Vagina (tissue), 2 donors: ENCODE results near the gene MIEF1. TPM values are rescaled to one million over a fixed set of nuclear protein-coding genes. Genes with fewer than 3 reads are reported as not detected.

Source experiments
- DNase-seq, 2 donors: peaks; one replicate each; pipeline ENCODE4 v3.0.0-alpha.2; 2017; ENCODE audit errors: extremely low spot score in 2 of 2
- H3K27ac ChIP-seq: fragments of 200-600 bp; sonication (generic); one replicate; pipeline ENCODE4 v1.5.1; 2019
- H3K27me3 ChIP-seq: fragments of 200-600 bp; sonication (generic); one replicate; pipeline ENCODE4 v1.5.1; 2019
- H3K36me3 ChIP-seq, 2 donors: fragments of 200-600 bp; sonication (generic); one replicate each; pipeline ENCODE4 v1.5.1; 2017 to 2019
- H3K4me1 ChIP-seq: fragments of 200-600 bp; sonication (generic); one replicate; pipeline ENCODE4 v1.5.1; 2019
- H3K4me3 ChIP-seq, 2 donors: fragments of 200-600 bp; sonication (generic); 1 replicate in 1 of 2; 2 replicates in 1 of 2; pipeline ENCODE4 v1.5.1; 2016 to 2019
- H3K9me3 ChIP-seq: fragments of 200-600 bp; sonication (generic); one replicate; pipeline ENCODE4 v1.5.1; 2019
- POLR2A ChIP-seq, 2 donors: fragments of 450-650 bp; IDR thresholded peaks; one replicate each; pipeline ENCODE4 v1.6.1; 2017; ENCODE audit warnings: antibody characterized with exemption in 2 of 2, mild to moderate bottlenecking in 2 of 2, moderate library complexity in 2 of 2
- POLR2AphosphoS5 ChIP-seq, 2 donors: sonication (generic); formaldehyde crosslinking; IDR thresholded peaks; one replicate each; pipeline ENCODE4 v1.9.0; 2017; ENCODE audit warnings: antibody characterized with exemption in 2 of 2, mild to moderate bottlenecking in 2 of 2, low read depth in 1 of 2; ENCODE audit not compliant: insufficient read depth in 1 of 2
- intact Hi-C: fragments of 100-400 bp; cut with DNase I; formaldehyde crosslinking; loops from one replicate; pipeline ENCODE4 v1.15.1; 2023
- total RNA-seq: library from RNA; depleted of rRNA; stranded (reverse); fragments of >200 nt; gene quantifications from one replicate; pipeline ENCODE4 v1.2.3, GENCODE V29; 2016
- TF ChIP-seq, protein P1 (sequence below), 3 experiments: fragments of 450-650 bp in 2 of 3; fragments of 200-600 bp in 1 of 3; sonication (generic) in 1 of 3; IDR thresholded peaks; one replicate each; pipeline ENCODE4 v1.5.1; 2017 to 2019; ENCODE audit warnings: antibody characterized with exemption in 3 of 3, mild to moderate bottlenecking in 2 of 3, moderate library complexity in 2 of 3

The MIEF1 gene
- total RNA-seq, 1 donor from 2014 or later = 18.9 TPM

GRCh38 chr22:39489094-39490068 lies 12.7 kb upstream of the MIEF1 start:
- Histone ChIP-seq H3K4me1 (no peaks in the 10 kb centered on the region), H3K9me3 (no peaks in the 10 kb centered on the region), H3K27ac (no peak overlapping the region), H3K4me3 (no peak overlapping the region), H3K27me3 (no peaks in the 10 kb centered on the region), H3K36me3 (no peaks in the 10 kb centered on the region)
- TF ChIP-seq POLR2AphosphoS5 (IDR thresholded peaks at IDR 0.05; ENCODE audit: insufficient read depth in 1 of 2, low read depth in 1 of 2) (no peak), POLR2A (IDR thresholded peaks at IDR 0.05) (no peak)
- TF ChIP-seq, protein P1, sequence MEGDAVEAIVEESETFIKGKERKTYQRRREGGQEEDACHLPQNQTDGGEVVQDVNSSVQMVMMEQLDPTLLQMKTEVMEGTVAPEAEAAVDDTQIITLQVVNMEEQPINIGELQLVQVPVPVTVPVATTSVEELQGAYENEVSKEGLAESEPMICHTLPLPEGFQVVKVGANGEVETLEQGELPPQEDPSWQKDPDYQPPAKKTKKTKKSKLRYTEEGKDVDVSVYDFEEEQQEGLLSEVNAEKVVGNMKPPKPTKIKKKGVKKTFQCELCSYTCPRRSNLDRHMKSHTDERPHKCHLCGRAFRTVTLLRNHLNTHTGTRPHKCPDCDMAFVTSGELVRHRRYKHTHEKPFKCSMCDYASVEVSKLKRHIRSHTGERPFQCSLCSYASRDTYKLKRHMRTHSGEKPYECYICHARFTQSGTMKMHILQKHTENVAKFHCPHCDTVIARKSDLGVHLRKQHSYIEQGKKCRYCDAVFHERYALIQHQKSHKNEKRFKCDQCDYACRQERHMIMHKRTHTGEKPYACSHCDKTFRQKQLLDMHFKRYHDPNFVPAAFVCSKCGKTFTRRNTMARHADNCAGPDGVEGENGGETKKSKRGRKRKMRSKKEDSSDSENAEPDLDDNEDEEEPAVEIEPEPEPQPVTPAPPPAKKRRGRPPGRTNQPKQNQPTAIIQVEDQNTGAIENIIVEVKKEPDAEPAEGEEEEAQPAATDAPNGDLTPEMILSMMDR (IDR thresholded peaks at IDR 0.05) = no peak
- no peak for DNase-seq
- intact Hi-C loops = no loop called here

DNA sequence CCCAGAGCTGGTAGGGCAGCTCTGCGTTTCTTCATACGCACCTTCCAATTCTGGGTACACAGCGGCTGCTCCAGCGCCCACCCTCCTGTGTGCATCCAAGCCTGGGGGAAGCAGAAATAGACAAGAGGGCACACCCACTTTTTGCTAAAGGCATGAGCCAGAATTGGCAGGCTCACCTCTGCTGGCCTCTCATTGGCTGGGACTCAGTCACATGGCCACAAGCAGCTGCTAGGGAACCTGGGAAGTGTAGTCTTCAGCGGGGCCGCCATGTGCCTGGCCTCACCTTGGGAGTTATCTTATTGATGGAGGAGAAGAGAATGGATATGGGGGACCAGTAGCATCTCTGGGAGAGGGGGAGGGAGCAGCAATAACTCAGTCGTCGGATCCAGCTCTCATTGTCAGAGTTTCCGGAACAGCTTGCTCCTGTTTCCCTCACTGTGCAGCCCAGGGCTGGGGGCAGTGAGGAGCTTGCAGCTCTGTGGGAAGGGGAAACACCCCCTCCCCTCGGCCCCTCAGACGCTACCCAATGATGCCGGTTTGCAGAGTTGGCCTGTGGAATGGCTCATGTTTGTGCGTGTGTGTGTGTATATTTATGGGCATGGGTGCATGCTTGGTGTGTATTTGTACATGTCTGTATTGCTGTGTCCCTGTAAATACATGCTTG lies 11.8 kb upstream of the MIEF1 start:
- no peak overlapping the region for H3K4me3 ChIP-seq
- H3K36me3 ChIP-seq = no peaks in the 10 kb centered on the region
- TF ChIP-seq, protein P1 (IDR thresholded peaks at IDR 0.05) = no peak
- peak in 1 of 2 donors; percentile 43 for TF ChIP-seq POLR2AphosphoS5 (IDR thresholded peaks at IDR 0.05; ENCODE audit: insufficient read depth in 1 of 2, low read depth in 1 of 2)
- TF ChIP-seq POLR2A (IDR thresholded peaks at IDR 0.05) = no peak
- no peaks in the 10 kb centered on the region for H3K27me3 ChIP-seq
- intact Hi-C loops = no loop called here
- H3K4me1 ChIP-seq = no peaks in the 10 kb centered on the region
- H3K9me3 ChIP-seq = no peaks in the 10 kb centered on the region
- H3K27ac ChIP-seq = no peak overlapping the region
- DNase-seq = no peak

- Histone ChIP-seq H3K27me3 (no peaks in the 10 kb centered on the region), H3K4me1 (no peaks in the 10 kb centered on the region), H3K36me3 (no peaks in the 10 kb centered on the region), H3K27ac (no peak overlapping the region), H3K4me3 (no peak overlapping the region), H3K9me3 (no peaks in the 10 kb centered on the region)
- no peak for DNase-seq
- TF ChIP-seq, protein P1 (IDR thresholded peaks at IDR 0.05) = no peak
- no peak for TF ChIP-seq POLR2A (IDR thresholded peaks at IDR 0.05)
- intact Hi-C loops = no loop called here
Measured at GRCh38 chr22:39490966-39491680, 11.0 kb upstream of the MIEF1 start.

DNA sequence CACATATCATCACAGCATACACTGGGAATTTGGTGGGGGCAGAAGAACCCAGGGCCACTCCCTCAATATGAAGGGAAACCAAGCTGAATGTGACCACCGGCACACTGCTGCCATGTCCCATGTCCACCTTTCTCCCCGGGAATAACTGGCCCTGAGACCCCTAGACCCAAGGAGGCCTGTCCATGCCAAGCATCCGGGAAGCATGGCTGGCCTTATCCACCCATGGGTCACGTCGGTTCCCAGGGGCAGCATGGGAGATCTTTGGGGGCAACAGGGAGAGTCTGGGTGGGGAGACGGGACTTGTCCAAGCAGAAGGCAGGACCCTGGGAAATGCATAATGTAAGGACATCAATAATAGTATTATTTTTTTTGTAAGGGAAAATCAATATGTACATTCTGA lies 10.4 kb upstream of the MIEF1 start:
- intact Hi-C loops = no loop called here
- no peaks in the 10 kb centered on the region for H3K9me3 ChIP-seq

More for the DNA sequence above, 10.4 kb upstream of the MIEF1 start:
- Histone ChIP-seq H3K27ac (no peak overlapping the region), H3K4me3 (no peak overlapping the region), H3K27me3 (no peaks in the 10 kb centered on the region), H3K4me1 (no peaks in the 10 kb centered on the region), H3K36me3 (no peaks in the 10 kb centered on the region)
- no peak for DNase-seq
- TF ChIP-seq, protein P1 (IDR thresholded peaks at IDR 0.05) = no peak
- no peak for TF ChIP-seq POLR2AphosphoS5 (IDR thresholded peaks at IDR 0.05; ENCODE audit: insufficient read depth in 1 of 2, low read depth in 1 of 2)
- no peak for TF ChIP-seq POLR2A (IDR thresholded peaks at IDR 0.05)
